Effector memory CD4-positive, alpha-beta T cell (primary cell): Measurements from ENCODE around the gene AQP5.

ENCODE experiments used
- DNase-seq, 3 donors: peaks; one replicate each; pipeline ENCODE4 v3.0.0-alpha.2; 2020
- H3K27ac ChIP-seq: 2 replicates; pipeline ENCODE4 v1.7.0; 2013; ENCODE audit warnings: mild to moderate bottlenecking, low read length, moderate library complexity; ENCODE audit not compliant: insufficient read depth, poor library complexity, severe bottlenecking
- H3K27me3 ChIP-seq: replicated peaks from 2 replicates; pipeline ENCODE4 v1.7.0; 2013; ENCODE audit warnings: mild to moderate bottlenecking, low read length; ENCODE audit not compliant: insufficient read depth, control insufficient read depth, poor library complexity, severe bottlenecking
- H3K36me3 ChIP-seq: 2 replicates; pipeline ENCODE4 v1.7.0; 2013; ENCODE audit warnings: mild to moderate bottlenecking, low read length, moderate library complexity; ENCODE audit not compliant: control insufficient read depth, insufficient read depth
- H3K4me1 ChIP-seq: 2 replicates; pipeline ENCODE4 v1.7.0; 2013; ENCODE audit warnings: low read length, mild to moderate bottlenecking; ENCODE audit not compliant: control insufficient read depth, insufficient read depth, poor library complexity, severe bottlenecking
- H3K4me3 ChIP-seq: 2 replicates; pipeline ENCODE4 v1.7.0; 2013; ENCODE audit warnings: low read length, low read depth, mild to moderate bottlenecking; ENCODE audit not compliant: insufficient read depth, poor library complexity, severe bottlenecking
- H3K9me3 ChIP-seq: 2 replicates; pipeline ENCODE4 v1.7.0; 2013; ENCODE audit warnings: mild to moderate bottlenecking, low read length, moderate library complexity; ENCODE audit not compliant: control insufficient read depth

AQP5 gene

DNA sequence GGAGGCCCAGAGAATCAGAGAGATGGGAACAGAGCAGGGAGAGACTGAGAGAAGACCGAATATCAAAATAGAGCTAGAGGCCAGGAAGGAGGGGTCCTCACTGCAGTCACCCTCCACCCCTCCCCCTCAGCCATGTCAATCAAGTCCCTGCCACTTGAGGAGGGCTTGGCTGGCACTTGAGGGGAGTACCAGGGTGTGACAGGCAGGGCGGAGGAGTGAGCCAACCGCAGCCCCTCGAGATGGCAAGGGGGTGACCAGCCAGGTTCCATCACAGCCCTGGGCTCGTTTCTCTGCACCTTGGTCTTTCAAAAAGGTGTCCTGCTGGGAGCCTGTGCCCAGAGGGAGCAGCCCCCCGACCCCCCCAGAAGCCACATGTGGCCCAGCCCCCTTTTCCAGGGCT, 4.2 kb downstream of the AQP5 start:
- H3K4me1 ChIP-seq, result peaks cover 13% of the 10 kb centered on the region
- no peak overlapping the region for H3K4me3 ChIP-seq
- H3K27ac ChIP-seq, result no peak overlapping the region
- no peaks in the 10 kb centered on the region for H3K9me3 ChIP-seq
- peaks cover 21% of the 10 kb centered on the region for H3K27me3 ChIP-seq
- H3K36me3 ChIP-seq, result no peaks in the 10 kb centered on the region
- no peak for DNase-seq

DNA sequence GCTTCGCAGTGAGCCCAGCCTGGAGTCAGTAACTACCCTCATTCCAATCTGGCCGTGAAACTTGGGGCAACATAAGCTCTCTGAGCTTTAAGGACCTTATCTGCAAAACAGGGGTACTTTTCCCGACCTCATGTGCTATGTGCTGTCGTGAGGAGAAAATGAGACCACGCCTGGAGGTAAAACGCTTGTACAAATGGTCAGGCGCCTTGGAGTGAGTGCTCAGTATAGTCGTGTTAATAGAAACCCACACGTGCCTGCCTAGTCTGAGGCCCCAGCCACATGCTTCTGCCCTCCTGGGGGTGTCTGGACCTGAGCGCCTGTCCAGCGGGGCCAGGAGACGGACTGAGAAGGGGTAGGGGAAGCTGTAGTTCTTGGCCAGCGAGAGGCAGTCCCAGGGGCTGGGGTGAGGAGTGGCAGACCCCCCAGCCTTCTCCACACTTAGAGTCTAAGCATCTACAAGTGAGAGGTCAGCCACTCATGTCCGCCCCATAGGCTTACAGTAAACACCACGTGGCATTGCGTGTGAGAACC, 4.9 kb downstream of the AQP5 start:
- Histone ChIP-seq H3K36me3 (no peaks in the 10 kb centered on the region), H3K27me3 (peaks cover 18% of the 10 kb centered on the region), H3K27ac (no peak overlapping the region), H3K9me3 (no peaks in the 10 kb centered on the region), H3K4me1 (peaks cover 8% of the 10 kb centered on the region), H3K4me3 (no peak overlapping the region)
- DNase-seq, result no peak

DNA sequence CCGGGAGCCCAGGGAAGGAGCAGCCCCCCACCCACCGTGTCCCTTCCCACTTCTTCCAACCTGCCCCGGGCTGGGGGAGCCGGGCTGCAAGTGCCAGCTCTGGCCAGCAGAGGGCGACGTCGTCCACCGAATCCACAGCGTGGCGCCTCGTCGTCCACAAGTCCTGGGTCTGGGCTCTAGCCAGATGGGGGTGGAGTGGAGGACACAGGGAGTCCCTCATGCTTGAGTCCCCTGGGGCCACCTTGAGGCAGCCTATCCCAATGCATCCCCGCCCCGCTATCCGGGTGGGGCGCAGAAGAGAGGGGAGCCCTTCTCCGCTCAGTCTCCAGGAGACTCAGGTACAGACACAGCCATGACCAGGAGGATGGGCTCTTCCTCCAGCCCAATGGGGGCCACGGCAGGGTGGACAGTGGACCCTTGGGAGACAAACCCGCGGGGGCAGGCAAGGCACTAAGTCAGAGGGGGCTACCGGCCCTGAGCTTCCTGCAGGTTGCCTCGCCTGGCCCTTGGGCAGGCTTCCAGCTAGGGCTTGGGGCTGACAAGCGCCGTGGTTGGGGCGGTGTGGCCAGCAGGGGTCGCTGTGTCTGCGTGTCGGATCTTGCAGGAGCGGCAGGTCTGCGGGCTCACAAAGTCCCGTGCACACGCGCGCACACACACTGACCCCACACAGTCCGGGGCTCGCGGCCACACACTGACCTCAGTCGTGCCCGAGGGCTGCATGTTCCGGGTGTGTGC, 5.5 kb downstream of the AQP5 start:
- H3K27ac ChIP-seq, result no peak overlapping the region
- no peaks in the 10 kb centered on the region for H3K9me3 ChIP-seq
- DNase-seq, result peak; percentile 75 to 85 (median 78)
- H3K36me3 ChIP-seq, result no peaks in the 10 kb centered on the region
- peaks cover 15% of the 10 kb centered on the region for H3K27me3 ChIP-seq
- peaks cover 8% of the 10 kb centered on the region for H3K4me1 ChIP-seq
- peak overlapping the region; percentile 58 for H3K4me3 ChIP-seq

DNA sequence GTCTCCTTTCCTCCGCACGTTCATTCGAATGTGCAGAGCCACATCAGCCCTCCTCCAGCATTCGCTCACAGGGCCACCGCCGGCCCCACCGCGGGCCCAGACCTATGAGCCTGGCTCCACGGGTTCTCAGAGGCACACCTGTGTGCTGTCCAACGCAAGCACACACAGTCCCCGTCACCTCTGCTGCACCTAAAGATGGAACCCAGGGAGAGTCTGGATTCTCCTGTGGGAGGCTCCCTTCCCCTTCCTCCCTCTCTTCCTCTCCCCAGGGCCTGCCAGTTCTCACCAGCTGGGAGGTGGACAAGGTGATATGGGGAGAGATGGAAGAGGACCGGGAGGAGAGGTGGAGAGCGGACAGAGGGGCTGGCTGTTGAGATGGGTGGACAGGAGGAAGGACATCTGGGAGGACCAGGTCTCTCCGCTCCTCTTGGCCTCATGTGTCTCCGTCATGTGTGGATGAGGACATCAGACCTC, 6.1 kb downstream of the AQP5 start:
- peak overlapping the region; percentile 58 for H3K4me3 ChIP-seq
- H3K4me1 ChIP-seq, result peaks cover 8% of the 10 kb centered on the region
- H3K27ac ChIP-seq, result no peak overlapping the region
- peaks cover 10% of the 10 kb centered on the region for H3K27me3 ChIP-seq
- H3K9me3 ChIP-seq, result no peaks in the 10 kb centered on the region
- no peak for DNase-seq
- no peaks in the 10 kb centered on the region for H3K36me3 ChIP-seq

DNA sequence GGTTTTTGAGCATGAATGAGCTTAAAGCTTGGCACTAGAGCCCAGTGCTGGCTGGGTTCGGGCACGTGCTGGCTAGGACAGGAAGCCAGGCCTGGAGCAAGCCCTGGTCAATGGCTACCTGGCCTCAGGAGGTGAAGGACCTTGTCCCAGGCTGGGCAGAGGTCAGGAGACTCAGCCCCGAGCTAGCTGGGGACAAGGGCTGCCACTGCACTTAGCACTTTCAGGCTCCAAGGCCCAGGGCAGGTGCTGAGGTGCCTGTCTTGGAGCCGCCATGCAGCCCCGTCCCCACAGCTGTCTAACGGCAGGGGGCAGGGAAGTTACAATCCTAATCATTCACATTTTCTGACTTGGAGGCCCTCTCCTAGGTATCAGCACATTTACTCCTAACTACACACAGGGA, 6.8 kb downstream of the AQP5 start:
- Histone ChIP-seq H3K27me3 (peaks cover 10% of the 10 kb centered on the region), H3K27ac (no peak overlapping the region), H3K4me1 (peaks cover 8% of the 10 kb centered on the region), H3K9me3 (no peaks in the 10 kb centered on the region), H3K36me3 (no peaks in the 10 kb centered on the region), H3K4me3 (no peak overlapping the region)
- no peak for DNase-seq

DNA sequence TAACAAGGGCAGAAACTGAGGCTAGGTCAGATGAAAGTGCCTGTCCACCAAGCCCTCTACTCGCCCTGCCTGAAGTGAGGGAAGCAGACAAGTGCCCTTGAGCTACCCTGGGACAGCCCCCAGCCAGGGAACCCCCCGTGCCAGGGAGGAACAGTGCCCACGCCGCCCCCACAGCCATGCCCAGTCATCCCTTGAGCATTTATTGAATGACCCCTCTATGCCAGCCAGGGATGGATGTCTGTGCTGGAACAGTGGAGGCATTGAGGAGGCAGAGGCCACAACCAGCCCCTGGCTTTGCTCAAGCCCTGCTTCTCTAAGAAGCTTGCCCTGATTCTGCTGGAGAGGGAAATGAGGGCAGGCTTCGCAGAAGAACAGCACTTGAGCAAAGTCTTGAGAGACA, 7.4 kb downstream of the AQP5 start:
- H3K36me3 ChIP-seq, result no peaks in the 10 kb centered on the region
- no peak overlapping the region for H3K4me3 ChIP-seq
- peaks cover 10% of the 10 kb centered on the region for H3K27me3 ChIP-seq
- no peaks in the 10 kb centered on the region for H3K9me3 ChIP-seq
- H3K4me1 ChIP-seq, result peaks cover 8% of the 10 kb centered on the region
- H3K27ac ChIP-seq, result no peak overlapping the region
- no peak for DNase-seq

DNA sequence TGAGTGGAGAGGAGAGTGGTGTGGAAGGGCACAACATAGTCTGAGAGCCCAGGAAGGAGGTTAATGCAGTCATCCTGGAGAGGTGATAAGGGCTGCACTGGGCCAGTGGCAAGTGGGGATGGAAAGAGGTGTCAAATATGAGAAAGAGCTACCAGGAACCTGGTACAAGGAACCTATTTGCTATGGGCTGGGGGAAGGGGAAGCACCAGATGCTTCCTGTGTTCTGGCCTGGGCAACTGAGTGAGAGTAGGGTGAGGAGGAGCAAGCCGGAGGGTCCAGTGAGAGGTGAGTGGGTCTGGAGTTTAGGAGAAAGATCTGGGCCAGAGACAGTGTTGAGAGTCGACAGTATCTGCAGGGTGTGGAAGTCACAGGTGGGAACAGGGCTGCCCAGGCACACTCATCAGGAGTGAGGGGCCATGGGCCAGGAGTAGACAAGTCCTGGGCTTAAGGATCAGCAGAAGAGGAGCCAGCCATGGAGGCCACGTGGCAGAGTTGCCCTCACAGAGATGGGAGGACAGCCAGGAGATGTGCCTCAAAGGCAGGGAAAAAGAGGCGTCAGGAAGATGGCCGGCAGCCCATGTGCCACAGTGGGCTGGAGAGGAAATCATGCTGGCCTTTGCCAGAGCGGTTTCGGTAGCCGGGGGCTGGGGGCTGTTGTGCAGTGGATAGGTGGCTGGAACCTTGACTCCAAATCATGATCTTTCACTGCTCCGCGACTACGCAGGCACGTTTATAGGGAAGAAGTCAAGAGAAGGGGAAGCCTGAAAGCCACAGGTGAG, 8.2 kb downstream of the AQP5 start:
- Histone ChIP-seq H3K27ac (no peak overlapping the region), H3K4me1 (peaks cover 8% of the 10 kb centered on the region), H3K36me3 (no peaks in the 10 kb centered on the region), H3K4me3 (no peak overlapping the region), H3K27me3 (peaks cover 10% of the 10 kb centered on the region), H3K9me3 (no peaks in the 10 kb centered on the region)
- DNase-seq, result no peak

DNA sequence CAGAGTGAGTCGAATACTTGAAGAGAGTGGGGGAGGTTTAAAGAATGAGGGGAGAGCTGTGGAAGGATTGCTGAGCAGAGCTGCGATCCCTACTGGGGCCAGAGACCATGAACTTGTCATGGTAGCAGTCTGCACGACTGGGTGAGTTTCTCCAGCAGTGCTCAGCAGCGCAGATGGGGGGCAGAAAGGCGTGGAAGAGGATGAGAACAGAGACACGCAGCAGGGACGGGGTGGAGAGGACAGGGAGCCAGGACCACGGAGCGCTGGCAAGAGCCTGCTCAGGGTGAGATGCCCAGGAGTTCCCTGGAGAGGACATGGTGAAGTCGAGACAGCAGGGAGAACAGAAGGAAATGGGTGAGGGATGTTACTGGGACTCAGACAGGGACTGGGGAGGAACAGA, 9.0 kb downstream of the AQP5 start:
- peaks cover 10% of the 10 kb centered on the region for H3K27me3 ChIP-seq
- no peak overlapping the region for H3K4me3 ChIP-seq
- DNase-seq, result no peak
- no peaks in the 10 kb centered on the region for H3K9me3 ChIP-seq
- H3K4me1 ChIP-seq, result peaks cover 8% of the 10 kb centered on the region
- H3K36me3 ChIP-seq, result no peaks in the 10 kb centered on the region
- H3K27ac ChIP-seq, result no peak overlapping the region

DNA sequence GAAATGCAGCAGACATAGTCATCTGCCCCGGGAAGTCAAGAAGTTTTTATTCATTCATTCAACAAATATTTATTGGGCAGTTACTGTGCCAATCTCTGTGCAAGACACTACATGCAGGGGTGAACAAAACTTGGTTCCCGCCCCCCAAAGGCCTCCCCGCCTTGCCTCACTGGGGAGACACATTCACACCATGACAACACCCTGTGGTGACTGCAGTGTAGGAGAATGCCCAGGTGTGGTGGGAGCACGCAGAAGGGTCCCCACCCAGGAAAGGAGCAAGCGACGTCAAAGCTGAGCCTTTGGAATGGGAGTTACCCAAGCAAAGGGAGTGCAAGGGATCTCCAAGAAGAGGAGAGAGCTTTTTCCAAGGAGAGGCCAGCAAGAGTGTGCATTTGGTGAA, 9.5 kb downstream of the AQP5 start:
- DNase-seq, result no peak
- Histone ChIP-seq H3K9me3 (no peaks in the 10 kb centered on the region), H3K27me3 (peaks cover 8% of the 10 kb centered on the region), H3K4me3 (no peak overlapping the region), H3K36me3 (no peaks in the 10 kb centered on the region), H3K4me1 (peaks cover 8% of the 10 kb centered on the region), H3K27ac (no peak overlapping the region)

DNA sequence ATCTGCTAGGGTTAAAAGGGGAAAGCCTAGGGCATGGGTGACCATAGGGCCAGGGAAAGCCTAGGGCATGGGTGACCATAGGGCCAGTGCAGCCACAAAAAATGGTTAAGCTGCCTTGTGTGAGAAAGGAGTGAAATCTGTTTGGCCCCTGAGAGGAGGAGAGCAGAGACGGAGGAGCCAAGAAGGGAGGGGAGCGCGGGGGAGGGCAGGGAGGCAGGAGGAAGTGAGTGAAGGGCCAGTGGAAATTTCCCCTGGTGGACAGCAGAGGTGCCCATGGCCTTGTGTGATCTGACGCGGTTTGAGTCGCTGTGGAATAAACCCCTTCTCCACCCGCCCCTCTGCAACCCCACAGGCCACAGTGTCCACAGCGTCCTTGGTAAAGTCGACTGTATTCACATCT, 10.5 kb downstream of the AQP5 start:
- H3K4me3 ChIP-seq, result no peak overlapping the region
- H3K4me1 ChIP-seq, result peaks cover 6% of the 10 kb centered on the region
- no peak overlapping the region for H3K27ac ChIP-seq
- DNase-seq, result no peak
- no peaks in the 10 kb centered on the region for H3K36me3 ChIP-seq
- no peaks in the 10 kb centered on the region for H3K9me3 ChIP-seq
- H3K27me3 ChIP-seq, result peaks cover 7% of the 10 kb centered on the region
